DOHH2 (cell line): Measurements from ENCODE around the gene ARID5B.
A peak's percentile ranks its signal among the peaks of the same experiment; 100 is the strongest.

Source experiments
- H3F3A ChIP-seq: fragments of 200-600 bp; sonication (generic), shearing (Covaris generic); 2 replicates; pipeline ENCODE4 v1.6.0; 2016; ENCODE audit warnings: antibody characterized with exemption, mild to moderate bottlenecking; ENCODE audit not compliant: control insufficient read depth, insufficient read depth
- H3K27ac ChIP-seq: fragments of 200-600 bp; sonication (generic); 2 replicates; pipeline ENCODE4 v1.5.1; 2014; ENCODE audit warnings: low read depth, mild to moderate bottlenecking, low read length, moderate library complexity
- H3K27me3 ChIP-seq: fragments of 200-600 bp; sonication (generic); 2 replicates; pipeline ENCODE4 v1.6.1; 2014; ENCODE audit warnings: mild to moderate bottlenecking, low read length, mixed read lengths; ENCODE audit not compliant: control insufficient read depth
- H3K36me3 ChIP-seq: fragments of 200-600 bp; sonication (generic); 2 replicates; pipeline ENCODE4 v1.6.1; 2014; ENCODE audit warnings: mild to moderate bottlenecking, low read length, moderate library complexity, mixed read lengths; ENCODE audit not compliant: control insufficient read depth
- H3K4me1 ChIP-seq: fragments of 200-600 bp; sonication (generic); 2 replicates; pipeline ENCODE4 v1.6.1; 2014; ENCODE audit warnings: mild to moderate bottlenecking, low read length, mixed read lengths; ENCODE audit not compliant: control insufficient read depth
- H3K4me2 ChIP-seq: fragments of 200-600 bp; sonication (generic); 2 replicates; pipeline ENCODE4 v1.6.0; 2014; ENCODE audit warnings: mild to moderate bottlenecking, low read length, moderate library complexity
- H3K4me3 ChIP-seq: fragments of 200-600 bp; sonication (generic); 2 replicates; pipeline ENCODE4 v1.5.1; 2014; ENCODE audit warnings: mild to moderate bottlenecking, low read length, mixed read lengths
- H3K79me2 ChIP-seq: fragments of 200-600 bp; sonication (generic); 2 replicates; pipeline ENCODE4 v1.6.1; 2014; ENCODE audit warnings: mild to moderate bottlenecking, low read length, mixed read lengths; ENCODE audit not compliant: control insufficient read depth
- H3K9me2 ChIP-seq: fragments of 200-600 bp; sonication (generic); replicated peaks from 2 replicates; pipeline ENCODE4 v1.6.1; 2014; ENCODE audit warnings: mild to moderate bottlenecking, low read length, mixed read lengths; ENCODE audit not compliant: control insufficient read depth
- H3K9me3 ChIP-seq: fragments of 200-600 bp; sonication (generic); 2 replicates; pipeline ENCODE4 v1.6.1; 2014; ENCODE audit warnings: antibody characterized with exemption, low read length, mixed read lengths; ENCODE audit not compliant: control insufficient read depth, insufficient read depth
- H4K20me1 ChIP-seq: fragments of 200-600 bp; sonication (generic); 2 replicates; pipeline ENCODE4 v1.6.0; 2014; ENCODE audit warnings: low read depth, mild to moderate bottlenecking, antibody characterized with exemption, low read length, moderate library complexity; ENCODE audit not compliant: control insufficient read depth, insufficient read depth
- EZH2phosphoT487 ChIP-seq: fragments of 200-600 bp; sonication (generic); IDR thresholded peaks from 2 replicates; pipeline ENCODE4 v1.6.1; 2017; ENCODE audit warnings: borderline replicate concordance, mild to moderate bottlenecking, antibody characterized with exemption, low read length, moderate library complexity, mixed read lengths
- TF ChIP-seq, protein P1 (sequence below): fragments of 200-600 bp; sonication (generic); IDR thresholded peaks from one replicate; pipeline ENCODE4 v1.5.1; 2014; ENCODE audit warnings: antibody characterized with exemption, mild to moderate bottlenecking, low read depth, low read length; ENCODE audit not compliant: poor library complexity, severe bottlenecking

The ARID5B gene

DNA sequence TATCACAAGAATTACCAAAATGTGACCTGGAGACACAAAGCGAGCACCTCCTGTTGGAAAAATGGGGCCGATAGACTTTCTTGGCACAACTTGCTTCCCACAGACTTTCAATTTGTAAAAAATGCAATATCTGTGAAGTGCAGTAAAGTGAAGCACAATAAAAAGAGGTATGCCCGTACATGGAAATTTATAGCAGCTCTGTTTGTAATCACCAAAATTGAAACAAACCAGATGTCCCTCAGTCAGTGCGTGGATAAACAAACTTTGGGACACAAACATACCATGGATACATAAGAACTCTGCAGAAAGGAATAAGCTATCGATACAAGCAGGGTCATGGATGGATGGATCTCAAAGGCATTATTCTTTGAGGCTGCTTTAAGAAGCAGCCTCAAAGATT lies 33.6 kb downstream of the ARID5B start:
- peak overlapping the region; percentile 32 for H3K4me2 ChIP-seq
- H3K79me2 ChIP-seq, result peaks cover 67% of the 10 kb centered on the region
- H3K4me3 ChIP-seq, result no peak overlapping the region
- peaks cover 42% of the 10 kb centered on the region for H3K36me3 ChIP-seq
- H4K20me1 ChIP-seq, result no peaks in the 10 kb centered on the region
- no peak for TF ChIP-seq EZH2phosphoT487
- TF ChIP-seq, protein P1, sequence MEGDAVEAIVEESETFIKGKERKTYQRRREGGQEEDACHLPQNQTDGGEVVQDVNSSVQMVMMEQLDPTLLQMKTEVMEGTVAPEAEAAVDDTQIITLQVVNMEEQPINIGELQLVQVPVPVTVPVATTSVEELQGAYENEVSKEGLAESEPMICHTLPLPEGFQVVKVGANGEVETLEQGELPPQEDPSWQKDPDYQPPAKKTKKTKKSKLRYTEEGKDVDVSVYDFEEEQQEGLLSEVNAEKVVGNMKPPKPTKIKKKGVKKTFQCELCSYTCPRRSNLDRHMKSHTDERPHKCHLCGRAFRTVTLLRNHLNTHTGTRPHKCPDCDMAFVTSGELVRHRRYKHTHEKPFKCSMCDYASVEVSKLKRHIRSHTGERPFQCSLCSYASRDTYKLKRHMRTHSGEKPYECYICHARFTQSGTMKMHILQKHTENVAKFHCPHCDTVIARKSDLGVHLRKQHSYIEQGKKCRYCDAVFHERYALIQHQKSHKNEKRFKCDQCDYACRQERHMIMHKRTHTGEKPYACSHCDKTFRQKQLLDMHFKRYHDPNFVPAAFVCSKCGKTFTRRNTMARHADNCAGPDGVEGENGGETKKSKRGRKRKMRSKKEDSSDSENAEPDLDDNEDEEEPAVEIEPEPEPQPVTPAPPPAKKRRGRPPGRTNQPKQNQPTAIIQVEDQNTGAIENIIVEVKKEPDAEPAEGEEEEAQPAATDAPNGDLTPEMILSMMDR, result no peak
- no peak overlapping the region for H3K27ac ChIP-seq
- H3F3A ChIP-seq, result peaks cover 19% of the 10 kb centered on the region
- H3K27me3 ChIP-seq, result no peaks in the 10 kb centered on the region
- peaks cover 83% of the 10 kb centered on the region for H3K4me1 ChIP-seq
- H3K9me2 ChIP-seq, result no peaks in the 10 kb centered on the region
- H3K9me3 ChIP-seq, result no peaks in the 10 kb centered on the region

DNA sequence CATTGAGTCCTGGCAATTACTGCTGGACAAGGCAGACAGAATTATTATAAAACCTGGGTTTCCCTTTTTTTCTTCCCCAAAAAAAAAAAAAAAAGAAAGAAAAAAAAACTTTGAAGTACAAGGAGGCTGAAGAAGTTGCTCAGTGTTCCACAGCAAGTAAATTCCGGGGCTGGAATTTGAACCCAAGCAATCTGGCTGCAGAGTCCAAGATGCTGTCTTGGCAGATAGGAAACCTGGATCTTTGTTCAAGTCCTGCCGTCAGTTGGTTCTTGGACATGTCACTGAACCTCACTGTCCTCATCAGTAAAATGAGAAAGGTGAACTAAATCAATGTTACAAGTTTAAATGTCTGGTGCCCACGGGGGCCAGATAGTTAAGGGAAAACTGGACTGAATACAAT lies 35.3 kb downstream of the ARID5B start:
- H4K20me1 ChIP-seq, result no peaks in the 10 kb centered on the region
- H3K4me1 ChIP-seq, result peaks cover 96% of the 10 kb centered on the region
- H3K4me3 ChIP-seq, result no peak overlapping the region
- H3K27ac ChIP-seq, result no peak overlapping the region
- peaks cover 68% of the 10 kb centered on the region for H3K79me2 ChIP-seq
- H3K4me2 ChIP-seq, result peak overlapping the region; percentile 60
- H3K36me3 ChIP-seq, result peaks cover 40% of the 10 kb centered on the region
- H3K9me3 ChIP-seq, result no peaks in the 10 kb centered on the region
- no peaks in the 10 kb centered on the region for H3K27me3 ChIP-seq
- peaks cover 32% of the 10 kb centered on the region for H3F3A ChIP-seq
- TF ChIP-seq EZH2phosphoT487, result no peak
- TF ChIP-seq, protein P1, result no peak
- H3K9me2 ChIP-seq, result no peaks in the 10 kb centered on the region

DNA sequence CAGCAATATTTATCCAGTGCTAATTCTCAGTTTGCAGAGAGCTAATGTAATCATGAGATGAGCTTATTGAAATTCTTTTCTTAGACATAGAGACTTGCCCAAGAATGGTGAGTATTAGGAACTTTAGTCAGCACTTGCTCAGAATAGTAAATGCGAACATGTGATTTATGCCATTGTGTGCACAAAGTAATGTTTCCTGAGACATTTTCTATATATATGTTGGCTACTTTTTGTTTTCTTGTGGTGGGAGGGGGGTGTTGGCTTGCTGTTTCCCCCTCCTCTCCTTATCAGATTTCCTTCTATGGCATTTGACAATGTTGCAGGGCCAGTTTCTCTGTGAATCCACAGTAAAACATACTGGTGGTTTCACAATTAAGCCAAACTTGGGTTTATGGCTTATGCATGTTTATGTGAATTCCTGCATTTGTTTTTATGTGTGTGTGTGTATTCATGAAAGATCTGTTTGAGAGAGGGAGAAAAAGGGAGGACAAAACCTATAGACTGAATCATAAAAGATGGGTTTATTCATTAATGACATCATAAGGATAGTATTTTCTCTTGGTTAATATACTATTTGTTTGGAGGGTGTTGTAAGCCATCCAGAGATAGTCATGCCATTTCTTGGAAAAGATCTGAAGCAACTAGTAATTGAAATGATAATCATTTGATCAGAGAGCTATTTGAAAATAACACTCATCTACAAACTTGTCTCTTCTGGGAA lies 36.3 kb downstream of the ARID5B start:
- TF ChIP-seq EZH2phosphoT487, result no peak
- TF ChIP-seq, protein P1, result no peak
- Histone ChIP-seq H3K27me3 (no peaks in the 10 kb centered on the region), H3K27ac (peak overlapping the region; percentile 89), H3K9me3 (no peaks in the 10 kb centered on the region), H3K4me1 (peaks cover 96% of the 10 kb centered on the region), H3K36me3 (peaks cover 39% of the 10 kb centered on the region), H3K79me2 (peaks cover 70% of the 10 kb centered on the region), H4K20me1 (no peaks in the 10 kb centered on the region), H3K4me3 (peak overlapping the region; percentile 56), H3K4me2 (peak overlapping the region; percentile 60), H3F3A (peaks cover 32% of the 10 kb centered on the region), H3K9me2 (no peaks in the 10 kb centered on the region)
